Endothelial cell of umbilical vein (primary cell): ENCODE results near the gene TRIM67. TPM values are rescaled to one million over a fixed set of nuclear protein-coding genes. Genes with fewer than 3 reads are reported as not detected.

ENCODE experiments used
- BruUV-seq: library from RNA; stranded (reverse); fragments of 400-500 nt; replicated peaks from 2 replicates; lab custom pipeline; 2021; lab: Mats Ljungman, UMichigan
- CTCF ChIA-PET: fragments of 300-600, 350-600 bp; sonication (Branson Sonifier 250); formaldehyde crosslinking; loops from one replicate; lab custom pipeline; 2021; ENCODE audit warnings: antibody characterized with exemption, inconsistent platforms; lab: Charles Lee
- POLR2A ChIA-PET: fragments of 300-600, 350-600 bp; sonication (Branson Sonifier 250); formaldehyde crosslinking; loops from one replicate; lab custom pipeline; 2021; ENCODE audit warnings: antibody characterized with exemption, inconsistent platforms; lab: Charles Lee
- DNase-seq: peaks from one replicate; pipeline ENCODE4 v3.0.0-alpha.2; 2011; ENCODE audit warnings: low read depth, low spot score
- FAIRE-seq: peaks from 2 replicates; lab custom pipeline; 2011; peaks lifted over from hg19 to GRCh38; lab: Jason Lieb, UNC
- H2AFZ ChIP-seq: 2 replicates; pipeline ENCODE4 v1.6.0; 2012; ENCODE audit warnings: low read depth, low read length, control low read depth, inconsistent platforms
- H3K27ac ChIP-seq: 2 replicates; pipeline ENCODE4 v1.5.1; 2011; ENCODE audit warnings: low read depth, mild to moderate bottlenecking, control low read depth, low read length, moderate library complexity; ENCODE audit not compliant: insufficient read depth
- H3K27me3 ChIP-seq, 2 experiments: 2 replicates each; pipeline versions ENCODE4 v1.6.0 to v1.6.1; 2011; ENCODE audit warnings: low read length in 2 of 2, mixed read lengths in 1 of 2; ENCODE audit not compliant: control insufficient read depth in 2 of 2, insufficient read depth in 2 of 2
- H3K36me3 ChIP-seq, 2 experiments: 2 replicates in 1 of 2; 3 replicates in 1 of 2; pipeline ENCODE4 v1.5.1; 2011; ENCODE audit warnings: low read length in 2 of 2, mild to moderate bottlenecking in 1 of 2, moderate library complexity in 1 of 2; ENCODE audit not compliant: control insufficient read depth in 2 of 2, insufficient read depth in 2 of 2; ENCODE audit errors: extremely low read depth in 1 of 2
- H3K4me1 ChIP-seq: 3 replicates; pipeline ENCODE4 v1.5.1; 2011; ENCODE audit warnings: mild to moderate bottlenecking, low read length; ENCODE audit not compliant: control insufficient read depth, insufficient read depth; ENCODE audit errors: extremely low read depth
- H3K4me2 ChIP-seq: 2 replicates; pipeline ENCODE4 v1.6.1; 2011; ENCODE audit warnings: low read length, control low read depth, mixed read lengths; ENCODE audit not compliant: insufficient read depth
- H3K4me3 ChIP-seq, 3 experiments: fragments of 200-600 bp in 1 of 3; sonication (generic), shearing (Covaris generic) in 1 of 3; replicated peaks in 1 of 3; 2 replicates each; pipeline ENCODE4 v1.5.1; 2011 to 2016; ENCODE audit warnings: control low read depth in 3 of 3, low read length in 3 of 3, mild to moderate bottlenecking in 2 of 3, inconsistent platforms in 1 of 3, low read depth in 1 of 3, moderate library complexity in 1 of 3; ENCODE audit not compliant: insufficient read depth in 1 of 3
- H3K79me2 ChIP-seq: 2 replicates; pipeline ENCODE4 v1.6.0; 2012; ENCODE audit warnings: low read length, inconsistent platforms; ENCODE audit not compliant: control insufficient read depth, insufficient read depth
- H3K9ac ChIP-seq: replicated peaks from 2 replicates; pipeline ENCODE3; 2011; ENCODE audit warnings: low read length, control low read depth; ENCODE audit not compliant: insufficient read depth; ENCODE audit errors: extremely low read depth
- H3K9me1 ChIP-seq: replicated peaks from 3 replicates; pipeline ENCODE4 v1.6.0; 2011; ENCODE audit warnings: mild to moderate bottlenecking, low read length; ENCODE audit not compliant: control insufficient read depth, insufficient read depth; ENCODE audit errors: extremely low read depth
- H3K9me3 ChIP-seq: replicated peaks from 2 replicates; pipeline ENCODE4 v1.5.1; 2012; ENCODE audit warnings: low read length, inconsistent platforms; ENCODE audit not compliant: control insufficient read depth, insufficient read depth
- H4K20me1 ChIP-seq: replicated peaks from 2 replicates; pipeline ENCODE3; 2011; ENCODE audit warnings: mild to moderate bottlenecking, low read length; ENCODE audit not compliant: control insufficient read depth, insufficient read depth; ENCODE audit errors: extremely low read depth
- EZH2 ChIP-seq: IDR thresholded peaks from 2 replicates; pipeline ENCODE4 v1.6.1; 2012; ENCODE audit warnings: borderline replicate concordance, low read depth, mild to moderate bottlenecking, moderate library complexity, low read length, inconsistent platforms; ENCODE audit not compliant: severe bottlenecking
- FOS ChIP-seq: IDR thresholded peaks from 2 replicates; pipeline ENCODE4 v1.6.1; 2011; ENCODE audit warnings: mild to moderate bottlenecking, low read length, moderate library complexity, borderline replicate concordance; ENCODE audit not compliant: insufficient read depth
- GATA2 ChIP-seq: IDR thresholded peaks from 2 replicates; pipeline ENCODE4 v1.7.0; 2011; ENCODE audit warnings: low read depth, mild to moderate bottlenecking, moderate library complexity, mixed read lengths, low read length; ENCODE audit not compliant: insufficient read length, insufficient read depth
- JUN ChIP-seq: IDR thresholded peaks from 2 replicates; pipeline ENCODE4 v1.6.1; 2011; ENCODE audit warnings: borderline replicate concordance, low read depth; ENCODE audit not compliant: insufficient read length, insufficient read depth
- MAX ChIP-seq: IDR thresholded peaks from 2 replicates; pipeline ENCODE4 v1.6.1; 2011; ENCODE audit not compliant: insufficient read depth, insufficient read length
- MYC ChIP-seq: IDR thresholded peaks from one replicate; pipeline ENCODE4 v1.6.1; 2011; ENCODE audit warnings: mild to moderate bottlenecking, low read depth, low read length
- POLR2A ChIP-seq: IDR thresholded peaks from 2 replicates; pipeline ENCODE4 v1.6.1; 2012; ENCODE audit warnings: low read depth, mild to moderate bottlenecking, control low read depth, low read length
- POLR2AphosphoS5 ChIP-seq: IDR thresholded peaks from 2 replicates; pipeline ENCODE4 v1.6.1; 2012; ENCODE audit warnings: low read depth, mild to moderate bottlenecking, control low read depth, low read length, moderate library complexity; ENCODE audit not compliant: insufficient read depth
- dilution Hi-C: fragments of 300-500 bp; cut with MboI; formaldehyde crosslinking; loops from one replicate; pipeline ENCODE4 v1.15.0; 2019; ENCODE audit warnings: low sequenced_read_pairs; ENCODE audit not compliant: extremely low pct_ligation_motif_present
- intact Hi-C: fragments of 100-400 bp; cut with micrococcal nuclease; formaldehyde crosslinking; loops from one replicate; pipeline ENCODE4 v1.10.0; 2022
- polyA plus RNA-seq, 4 experiments: library from polyadenylated mRNA; depleted of rRNA in 3 of 4; stranded (reverse) in 3 of 4; unstranded in 1 of 4; fragments of >200 nt; gene quantifications; 2 replicates each; pipeline versions ENCODE4 v1.2.1 to v1.2.3, GENCODE V29; 2011 to 2012; ENCODE audit warnings: missing spikeins in 1 of 4
- total RNA-seq: library from RNA; stranded (reverse); gene quantifications from 2 replicates; pipeline ENCODE4 v1.2.3, GENCODE V29; 2021
- TF ChIP-seq, protein P1 (sequence below), 2 donors: IDR thresholded peaks; 1 replicate in 1 of 2; 2 replicates in 1 of 2; pipeline ENCODE4 v1.5.1; 2011; ENCODE audit warnings: low read length in 2 of 2, mild to moderate bottlenecking in 2 of 2, moderate library complexity in 2 of 2, control low read depth in 1 of 2, inconsistent platforms in 1 of 2, low read depth in 1 of 2; ENCODE audit not compliant: insufficient read depth in 1 of 2; ENCODE audit errors: extremely low read depth in 1 of 2

TRIM67 gene
- total and polyA plus RNA-seq, 2 donors (not counting 3 experiments of a cell fraction or from before 2014, with no cell fraction given) = not detected

GRCh38 chr1:231172411-231172810, 10.6 kb downstream of the TRIM67 start:
- intact Hi-C loops (no loop called here), dilution Hi-C loops (no loop called here)
- Histone ChIP-seq H3K36me3 (no peaks in the 10 kb centered on the region), H4K20me1 (no peaks in the 10 kb centered on the region), H3K27me3 (peaks cover 0 to 10% of the 10 kb centered on the region in 2 experiments), H3K9me1 (no peaks in the 10 kb centered on the region), H3K79me2 (no peaks in the 10 kb centered on the region), H3K4me2 (no peak overlapping the region), H3K9me3 (no peaks in the 10 kb centered on the region), H2AFZ (no peak overlapping the region), H3K4me3 (no peak overlapping the region), H3K27ac (no peak overlapping the region), H3K4me1 (no peaks in the 10 kb centered on the region), H3K9ac (no peak overlapping the region)
- DNase-seq = no peak
- CTCF ChIA-PET = no interaction called here
- POLR2A ChIA-PET = no interaction called here
- FAIRE-seq = no peak
- no TSS peak for BruUV-seq
- TF ChIP-seq, protein P1, sequence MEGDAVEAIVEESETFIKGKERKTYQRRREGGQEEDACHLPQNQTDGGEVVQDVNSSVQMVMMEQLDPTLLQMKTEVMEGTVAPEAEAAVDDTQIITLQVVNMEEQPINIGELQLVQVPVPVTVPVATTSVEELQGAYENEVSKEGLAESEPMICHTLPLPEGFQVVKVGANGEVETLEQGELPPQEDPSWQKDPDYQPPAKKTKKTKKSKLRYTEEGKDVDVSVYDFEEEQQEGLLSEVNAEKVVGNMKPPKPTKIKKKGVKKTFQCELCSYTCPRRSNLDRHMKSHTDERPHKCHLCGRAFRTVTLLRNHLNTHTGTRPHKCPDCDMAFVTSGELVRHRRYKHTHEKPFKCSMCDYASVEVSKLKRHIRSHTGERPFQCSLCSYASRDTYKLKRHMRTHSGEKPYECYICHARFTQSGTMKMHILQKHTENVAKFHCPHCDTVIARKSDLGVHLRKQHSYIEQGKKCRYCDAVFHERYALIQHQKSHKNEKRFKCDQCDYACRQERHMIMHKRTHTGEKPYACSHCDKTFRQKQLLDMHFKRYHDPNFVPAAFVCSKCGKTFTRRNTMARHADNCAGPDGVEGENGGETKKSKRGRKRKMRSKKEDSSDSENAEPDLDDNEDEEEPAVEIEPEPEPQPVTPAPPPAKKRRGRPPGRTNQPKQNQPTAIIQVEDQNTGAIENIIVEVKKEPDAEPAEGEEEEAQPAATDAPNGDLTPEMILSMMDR (IDR thresholded peaks at IDR 0.05; ENCODE audit: extremely low read depth in 1 of 2, insufficient read depth in 1 of 2, low read depth in 1 of 2, low read length in 2 of 2) = no peak
- TF ChIP-seq EZH2 = no peak
- TF ChIP-seq GATA2 = no peak
- no peak for TF ChIP-seq POLR2A
- no peak for TF ChIP-seq MAX
- TF ChIP-seq POLR2AphosphoS5 = no peak
- no peak for TF ChIP-seq MYC
- no peak for TF ChIP-seq FOS
- TF ChIP-seq JUN = no peak
